Kidney capillary endothelial cell (primary cell): ENCODE results near the gene CD101.

ENCODE experiments used
- DNase-seq: peaks from one replicate; pipeline ENCODE4 v3.0.0-alpha.2; 2018; ENCODE audit warnings: low spot score

Gene CD101

GRCh38 chr1:116984406-116985160 is 17.0 kb upstream of the CD101 start:
- DNase-seq: no peak

DNA sequence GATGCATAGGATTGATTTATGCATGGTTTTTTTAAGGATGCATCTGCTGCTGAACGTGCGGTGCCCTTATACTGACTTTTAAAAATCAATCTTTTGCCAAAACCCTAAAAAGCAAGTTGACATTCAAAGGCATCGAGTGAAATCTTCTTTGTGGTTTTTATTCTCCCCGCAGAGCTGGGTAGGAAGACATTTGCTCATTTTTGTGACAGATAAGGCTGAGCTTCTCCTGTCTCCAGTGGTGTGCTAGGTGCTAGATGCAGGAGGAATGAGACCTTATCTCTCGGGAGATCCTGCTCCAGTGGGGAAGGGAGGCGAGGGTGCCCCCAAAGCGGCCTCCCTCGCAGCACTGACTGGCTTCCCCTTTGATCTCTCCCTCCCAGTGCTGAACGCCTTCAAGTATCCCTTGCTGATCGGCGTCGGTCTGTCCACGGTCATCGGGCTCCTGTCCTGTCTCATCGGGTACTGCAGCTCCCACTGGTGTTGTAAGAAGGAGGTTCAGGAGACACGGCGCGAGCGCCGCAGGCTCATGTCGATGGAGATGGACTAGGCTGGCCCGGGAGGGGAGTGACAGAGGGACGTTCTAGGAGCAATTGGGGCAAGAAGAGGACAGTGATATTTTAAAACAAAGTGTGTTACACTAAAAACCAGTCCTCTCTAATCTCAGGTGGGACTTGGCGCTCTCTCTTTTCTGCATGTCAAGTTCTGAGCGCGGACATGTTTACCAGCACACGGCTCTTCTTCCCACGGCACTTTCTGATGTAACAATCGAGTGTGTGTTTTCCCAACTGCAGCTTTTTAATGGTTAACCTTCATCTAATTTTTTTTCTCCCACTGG is 14.9 kb upstream of the CD101 start:
- DNase-seq: no peak

GRCh38 chr1:116987256-116987555 is 14.4 kb upstream of the CD101 start:
- no peak for DNase-seq

GRCh38 chr1:116988248-116988647 is 13.3 kb upstream of the CD101 start:
- no peak for DNase-seq

DNA sequence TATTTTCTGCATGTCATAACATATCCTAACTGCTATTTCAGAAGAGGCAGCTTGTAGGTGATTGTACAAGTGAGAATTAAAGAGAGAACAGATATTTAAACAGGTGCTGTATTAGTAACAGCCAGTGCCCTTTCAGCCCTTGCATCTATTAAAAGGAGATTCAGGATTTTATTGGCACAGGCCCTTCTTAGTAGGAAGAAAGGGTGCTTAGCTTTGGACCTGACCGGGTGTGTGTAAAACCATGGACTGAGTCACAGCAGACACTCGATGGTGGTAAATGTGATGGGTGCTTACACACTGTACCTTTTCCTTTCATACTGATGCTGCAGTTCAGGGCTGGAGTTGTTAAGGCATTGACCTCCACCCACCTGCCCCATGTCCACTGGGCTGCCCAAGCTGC is 12.7 kb upstream of the CD101 start:
- no peak for DNase-seq

- DNase-seq: no peak
Observed at GRCh38 chr1:116989835-116990234, 11.7 kb upstream of the CD101 start.

DNA sequence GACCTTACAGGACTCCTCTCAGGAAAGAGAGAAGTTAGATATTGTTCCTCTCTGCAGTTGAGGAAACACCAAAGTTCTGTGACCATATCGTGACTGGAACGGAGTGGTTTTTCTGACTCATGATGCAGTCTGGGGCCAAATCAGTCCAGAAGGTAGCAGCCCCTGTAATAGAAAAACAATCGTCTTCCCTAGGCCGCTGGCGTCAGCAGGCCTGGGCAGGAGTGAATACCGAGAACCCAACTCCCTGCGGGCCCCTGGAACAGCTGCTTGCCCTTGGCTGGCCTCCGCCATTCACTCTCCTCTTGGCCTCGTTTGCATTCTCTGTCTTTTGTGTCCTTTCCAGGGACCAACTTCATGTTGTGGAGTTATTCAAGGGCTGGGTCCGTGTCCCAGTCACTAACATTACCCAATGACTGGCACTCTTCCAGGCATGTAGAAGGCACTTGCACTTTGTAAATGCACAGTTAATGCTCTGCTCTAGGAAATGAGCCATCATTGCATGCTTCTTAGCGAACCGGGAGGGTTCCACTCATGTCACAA is 10.9 kb upstream of the CD101 start:
- DNase-seq: no peak

DNA sequence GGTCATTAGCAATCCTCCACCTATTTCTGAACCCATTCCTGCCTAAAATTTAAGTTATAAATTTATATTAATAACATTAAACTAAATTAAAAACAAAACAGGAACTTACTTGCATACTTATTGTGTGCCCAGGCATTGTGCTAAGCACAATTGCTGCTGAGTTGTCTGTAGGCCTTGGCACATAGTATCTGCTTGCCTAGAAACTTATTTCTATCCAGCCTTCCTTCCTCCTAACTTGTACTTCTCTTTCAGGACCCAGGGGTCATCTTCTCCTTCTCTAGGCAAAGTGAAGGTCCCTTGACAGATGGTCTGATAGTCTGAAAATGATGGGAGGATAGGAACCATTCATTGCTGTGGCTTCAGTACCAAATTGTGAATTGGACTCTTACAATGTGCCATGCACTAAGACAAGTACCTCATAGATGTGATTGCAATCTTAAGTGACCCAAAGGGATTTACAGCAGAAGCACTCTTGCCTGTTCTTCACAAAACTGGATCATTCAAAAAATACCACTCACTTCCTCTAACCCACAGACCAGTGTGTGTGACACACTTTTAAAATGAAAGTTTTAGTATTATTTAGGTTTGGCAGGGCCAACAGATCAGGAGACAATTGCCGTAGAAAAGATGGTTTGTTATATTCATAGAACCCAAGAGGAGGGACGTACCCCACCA is 10.3 kb upstream of the CD101 start:
- DNase-seq: no peak

GRCh38 chr1:116991918-116992317 is 9.6 kb upstream of the CD101 start:
- no peak for DNase-seq

GRCh38 chr1:116993286-116993685 is 8.3 kb upstream of the CD101 start:
- no peak for DNase-seq

DNA sequence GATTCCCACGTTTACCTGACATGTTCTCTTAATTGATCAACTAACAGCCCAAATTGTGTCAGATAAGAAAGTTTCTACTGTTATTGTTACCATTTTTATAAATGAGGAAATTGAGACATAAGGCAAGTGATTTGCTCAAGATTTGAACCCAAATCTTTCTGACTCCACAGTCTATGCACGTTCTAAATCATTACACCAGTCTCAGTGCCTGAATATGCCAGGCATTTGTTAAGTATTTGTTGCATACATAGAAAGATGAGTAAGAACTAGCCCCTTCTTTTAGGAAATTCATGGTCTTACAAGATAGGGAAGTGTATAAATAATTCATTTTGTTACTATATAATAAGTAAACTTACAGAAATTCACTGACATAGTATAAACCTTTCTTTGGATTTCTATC is 7.1 kb upstream of the CD101 start:
- DNase-seq: no peak

- DNase-seq: no peak
Observed at GRCh38 chr1:116997066-116997465, 4.5 kb upstream of the CD101 start.

- no peak for DNase-seq
Observed at GRCh38 chr1:116997636-116998035, 3.9 kb upstream of the CD101 start.

DNA sequence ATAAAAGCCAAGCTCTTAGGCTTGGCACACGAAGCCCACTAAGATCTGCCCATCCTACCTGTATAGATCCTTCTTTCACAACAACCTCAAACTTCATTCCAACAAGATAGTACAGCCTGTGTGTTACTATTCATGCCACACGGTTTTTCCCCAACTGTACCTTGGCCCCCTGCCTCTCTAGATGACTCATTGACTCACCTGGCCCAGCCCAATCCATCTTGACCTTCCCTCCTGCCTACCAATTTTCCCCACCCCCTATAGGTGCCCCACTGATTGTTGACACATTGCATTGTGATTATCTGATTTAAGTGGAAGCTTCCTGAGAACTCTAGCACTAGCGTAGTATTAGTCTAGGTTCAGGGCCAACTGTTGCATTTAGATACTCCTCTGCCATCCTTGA is 2.0 kb upstream of the CD101 start:
- DNase-seq: no peak

DNA sequence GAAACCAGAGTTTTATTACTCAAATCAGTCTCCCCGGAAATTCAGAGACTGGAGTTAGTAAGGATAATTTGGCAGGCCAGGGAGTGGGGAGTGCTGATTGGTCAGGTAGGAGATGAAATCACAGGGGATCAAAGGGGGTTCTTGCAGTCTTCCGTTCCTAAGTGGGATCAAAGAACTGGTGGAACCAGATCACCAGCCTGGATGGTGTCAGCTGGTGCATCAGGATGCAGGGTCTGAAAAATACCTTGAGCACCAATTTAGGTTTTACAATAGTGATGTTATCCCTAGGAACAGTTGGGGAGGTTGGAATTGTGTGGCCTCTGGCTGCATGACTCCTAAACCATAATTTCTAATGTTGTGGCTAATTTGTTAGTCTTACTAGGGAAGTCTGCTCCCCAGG is 1.4 kb upstream of the CD101 start:
- DNase-seq: no peak

- DNase-seq: no peak
Observed at GRCh38 chr1:117003223-117003875, 1.8 kb downstream of the CD101 start.

GRCh38 chr1:117007719-117008013 is 6.1 kb downstream of the CD101 start:
- DNase-seq: no peak

DNA sequence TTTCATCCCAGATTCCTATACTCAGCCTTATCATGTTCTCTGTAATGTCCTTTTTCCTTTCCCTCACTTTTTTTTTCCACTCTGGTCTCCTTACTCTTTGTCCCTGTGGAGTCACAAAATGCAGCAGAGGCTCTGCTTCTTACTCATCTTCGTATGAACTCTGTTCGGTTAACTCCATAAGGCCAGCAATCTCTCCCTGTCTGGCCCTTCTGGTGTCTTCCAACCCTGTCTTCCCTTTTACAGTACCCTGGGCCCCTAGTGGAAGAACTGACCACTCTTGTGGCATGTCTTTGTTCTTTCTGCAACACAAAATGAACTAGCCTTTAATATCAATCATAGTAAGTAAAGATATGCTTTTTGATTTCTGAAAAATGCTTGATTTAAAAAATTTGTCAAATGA is 7.1 kb downstream of the CD101 start:
- no peak for DNase-seq

DNA sequence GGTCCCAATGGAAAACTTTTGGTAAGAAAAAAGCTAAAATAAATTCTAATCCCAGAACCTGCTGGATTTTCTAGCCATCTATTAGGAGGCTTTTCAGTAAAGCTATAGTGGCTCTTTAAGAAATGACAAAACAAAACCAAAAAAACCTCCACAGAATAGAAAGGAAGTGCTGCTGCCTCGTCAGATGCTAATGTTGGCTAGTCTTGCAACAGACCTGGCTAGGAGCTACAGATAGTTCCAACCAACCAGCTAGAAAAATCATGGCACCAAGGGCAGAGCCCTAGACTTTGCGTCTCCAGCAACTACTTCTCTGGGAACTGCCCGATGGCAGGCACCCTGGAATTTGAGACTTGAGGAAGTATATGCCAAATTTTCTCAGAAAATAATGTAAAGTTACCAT is 7.6 kb downstream of the CD101 start:
- no peak for DNase-seq

DNA sequence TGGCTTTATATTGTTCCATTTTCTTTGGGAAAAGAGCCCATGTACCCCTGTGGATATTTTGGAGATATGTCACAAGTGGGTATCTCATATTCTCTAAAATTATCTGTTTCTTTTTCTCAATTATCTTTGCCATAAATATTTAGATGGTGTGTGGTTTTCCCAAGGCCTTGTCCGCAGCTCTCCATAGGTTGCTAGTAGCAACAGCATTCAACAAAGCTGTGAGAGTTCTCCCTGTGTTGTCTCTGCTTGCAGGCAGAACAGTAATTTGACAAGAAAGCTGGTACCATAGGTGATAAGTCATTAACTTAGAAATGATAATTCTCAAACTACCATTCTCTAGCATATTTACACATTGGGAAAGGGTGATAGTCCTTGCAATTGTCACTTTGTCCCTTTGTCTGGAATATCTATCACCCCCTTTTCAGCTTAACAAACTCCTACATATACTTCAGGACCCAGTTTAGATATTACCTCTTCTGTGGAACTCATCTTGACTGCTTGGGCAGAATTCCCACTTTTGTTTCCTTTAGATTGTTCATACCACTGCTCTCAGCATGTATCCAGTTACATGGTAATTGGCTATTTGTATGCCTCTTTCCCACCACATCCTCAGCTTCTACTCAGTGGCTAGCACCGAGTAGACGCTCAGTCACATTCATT is 8.9 kb downstream of the CD101 start:
- no peak for DNase-seq

DNA sequence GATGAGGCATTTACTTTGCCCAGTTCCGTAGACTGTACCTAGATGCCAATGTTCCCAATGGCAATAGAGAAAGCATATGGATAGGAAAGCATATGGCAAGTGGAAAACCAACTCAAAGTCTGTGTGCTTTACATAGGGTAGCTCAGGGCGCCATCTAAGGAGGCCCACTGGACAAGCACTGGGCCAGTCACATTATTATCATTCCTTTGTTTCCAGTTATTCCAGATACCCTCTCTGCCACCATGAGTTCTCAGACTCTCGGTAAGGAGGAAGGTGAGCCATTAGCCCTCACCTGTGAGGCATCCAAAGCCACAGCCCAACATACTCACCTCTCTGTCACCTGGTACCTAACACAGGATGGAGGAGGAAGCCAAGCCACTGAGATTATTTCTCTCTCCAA is 9.8 kb downstream of the CD101 start:
- DNase-seq: no peak

GRCh38 chr1:117013309-117013858 is 11.8 kb downstream of the CD101 start:
- no peak for DNase-seq
